NCI-H187 treated with DMSO at 0.1 percent for 48 hours (cell line): Measurements from ENCODE around the gene RBM25.
"Not testable (repeated sequence)": the region's sequence is repeated elsewhere in the genome, so short reads cannot be mapped to it uniquely, and the experiment has no call there.

Experiments
- DNase-seq: peaks from one replicate; lab custom pipeline; 2025; lab: John Stamatoyannopoulos, UW

RBM25 gene

DNA sequence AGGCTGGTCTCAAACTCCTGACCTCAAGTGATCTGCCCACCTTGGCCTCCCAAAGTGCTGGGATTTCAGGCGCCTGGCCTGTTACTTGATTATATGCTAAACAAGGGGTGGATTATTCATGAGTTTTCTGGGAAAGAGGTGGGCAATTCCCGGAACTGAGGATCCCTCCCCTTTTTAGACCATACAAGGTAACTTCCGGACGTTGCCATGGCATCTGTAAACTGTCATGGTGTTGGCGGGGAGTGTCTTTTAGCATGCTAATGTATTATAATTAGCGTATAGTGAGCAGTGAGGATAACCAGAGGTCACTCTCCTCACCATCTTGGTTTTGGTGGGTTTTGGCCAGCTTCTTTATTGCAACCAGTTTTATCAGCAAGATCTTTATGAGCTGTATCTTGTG lies 111.5 kb downstream of the RBM25 start:
- DNase-seq: not testable (repeated sequence)

DNA sequence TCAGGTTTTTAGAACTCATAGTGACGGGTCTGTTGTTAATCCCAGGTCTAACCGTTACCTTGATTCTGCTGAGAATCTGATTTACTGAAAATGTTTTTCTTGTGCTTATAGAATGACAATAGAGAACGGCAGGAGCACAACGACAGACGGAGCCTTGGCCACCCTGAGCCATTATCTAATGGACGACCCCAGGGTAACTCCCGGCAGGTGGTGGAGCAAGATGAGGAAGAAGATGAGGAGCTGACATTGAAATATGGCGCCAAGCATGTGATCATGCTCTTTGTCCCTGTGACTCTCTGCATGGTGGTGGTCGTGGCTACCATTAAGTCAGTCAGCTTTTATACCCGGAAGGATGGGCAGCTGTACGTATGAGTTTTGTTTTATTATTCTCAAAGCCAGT lies 112.4 kb downstream of the RBM25 start:
- DNase-seq: no peak

DNA sequence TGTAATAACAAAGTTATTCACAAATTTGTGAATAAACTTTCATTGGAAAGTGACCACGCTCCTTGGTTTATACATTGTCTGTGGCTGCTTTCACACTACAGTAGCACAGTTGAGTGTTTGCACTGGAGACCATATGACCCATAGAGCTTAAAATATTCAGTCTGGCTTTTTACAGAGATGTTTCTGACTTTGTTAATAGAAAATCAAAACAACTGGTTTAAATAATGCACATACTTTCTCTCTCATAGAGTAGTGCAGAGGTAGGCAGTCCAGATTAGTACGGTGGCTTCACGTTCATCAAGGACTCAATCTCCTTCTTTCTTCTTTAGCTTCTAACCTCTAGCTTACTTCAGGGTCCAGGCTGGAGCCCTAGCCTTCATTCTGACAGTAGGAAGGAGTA lies 114.2 kb downstream of the RBM25 start:
- no peak for DNase-seq

DNA sequence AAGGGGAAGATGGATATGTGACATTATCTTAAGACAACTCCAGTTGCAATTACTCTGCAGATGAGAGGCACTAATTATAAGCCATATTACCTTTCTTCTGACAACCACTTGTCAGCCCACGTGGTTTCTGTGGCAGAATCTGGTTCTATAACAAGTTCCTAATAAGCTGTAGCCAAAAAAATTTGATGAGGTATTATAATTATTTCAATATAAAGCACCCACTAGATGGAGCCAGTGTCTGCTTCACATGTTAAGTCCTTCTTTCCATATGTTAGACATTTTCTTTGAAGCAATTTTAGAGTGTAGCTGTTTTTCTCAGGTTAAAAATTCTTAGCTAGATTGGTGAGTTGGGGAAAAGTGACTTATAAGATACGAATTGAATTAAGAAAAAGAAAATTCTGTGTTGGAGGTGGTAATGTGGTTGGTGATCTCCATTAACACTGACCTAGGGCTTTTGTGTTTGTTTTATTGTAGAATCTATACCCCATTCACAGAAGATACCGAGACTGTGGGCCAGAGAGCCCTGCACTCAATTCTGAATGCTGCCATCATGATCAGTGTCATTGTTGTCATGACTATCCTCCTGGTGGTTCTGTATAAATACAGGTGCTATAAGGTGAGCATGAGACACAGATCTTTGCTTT lies 114.9 kb downstream of the RBM25 start:
- no peak for DNase-seq
